ENCODE results near the gene DRGX. TPM values are rescaled to one million over a fixed set of nuclear protein-coding genes. Genes with fewer than 3 reads are reported as not detected.

DRGX gene
- total RNA-seq, 2 donors from 2014 or later, result not detected

- ATAC-seq (replicated peaks in 1 of 2) (no peak), DNase-seq (no peak)
- H3K27ac Mint-ChIP-seq, result no peak overlapping the region
- H3K4me3 Mint-ChIP-seq, result no peak overlapping the region
- peaks cover 9% of the 10 kb centered on the region in 2 donors for H3K9me3 Mint-ChIP-seq
- peaks cover 8 to 11% of the 10 kb centered on the region in 2 donors for H3K36me3 Mint-ChIP-seq (ENCODE audit: insufficient read depth in 2 of 2)
- H3K27me3 Mint-ChIP-seq (ENCODE audit: low read depth), result peaks cover 11% of the 10 kb centered on the region
- H3K4me1 Mint-ChIP-seq (ENCODE audit: low read depth), result no peaks in the 10 kb centered on the region
These were observed 64.5 kb downstream of the DRGX start for GRCh38 chr10:49331431-49331830.

- no peak for DNase-seq
These were observed 65.7 kb downstream of the DRGX start for GRCh38 chr10:49330127-49330665.

GRCh38 chr10:49329146-49329505 is 66.8 kb downstream of the DRGX start:
- no peak for DNase-seq
- no peaks in the 10 kb centered on the region for H3K4me1 Mint-ChIP-seq (ENCODE audit: low read depth)
- no peak overlapping the region for H3K27ac Mint-ChIP-seq
- H3K27me3 Mint-ChIP-seq (ENCODE audit: low read depth), result peaks cover 11% of the 10 kb centered on the region
- H3K9me3 Mint-ChIP-seq, result peaks cover 0 to 2% of the 10 kb centered on the region in 2 donors
- H3K36me3 Mint-ChIP-seq (ENCODE audit: insufficient read depth in 2 of 2), result no peaks in the 10 kb centered on the region
- no peak for ATAC-seq (replicated peaks in 1 of 2)
- no peak overlapping the region for H3K4me3 Mint-ChIP-seq

More at GRCh38 chr10:49330127-49330665, 65.7 kb downstream of the DRGX start:
- Mint-ChIP-seq H3K9me3 (peaks cover 0 to 2% of the 10 kb centered on the region in 2 donors), H3K4me1 (ENCODE audit: low read depth) (no peaks in the 10 kb centered on the region), H3K27me3 (ENCODE audit: low read depth) (peaks cover 11% of the 10 kb centered on the region), H3K4me3 (no peak overlapping the region), H3K27ac (no peak overlapping the region), H3K36me3 (ENCODE audit: insufficient read depth in 2 of 2) (peaks cover under 1 to 1% of the 10 kb centered on the region in 2 donors)
- no peak for ATAC-seq (replicated peaks in 1 of 2)

GRCh38 chr10:49328401-49329145 is 67.3 kb downstream of the DRGX start:
- H3K4me3 Mint-ChIP-seq, result no peak overlapping the region
- peaks cover 0 to 2% of the 10 kb centered on the region in 2 donors for H3K9me3 Mint-ChIP-seq
- no peaks in the 10 kb centered on the region for H3K36me3 Mint-ChIP-seq (ENCODE audit: insufficient read depth in 2 of 2)
- no peaks in the 10 kb centered on the region for H3K4me1 Mint-ChIP-seq (ENCODE audit: low read depth)
- peaks cover 11% of the 10 kb centered on the region for H3K27me3 Mint-ChIP-seq (ENCODE audit: low read depth)
- ATAC-seq (replicated peaks in 1 of 2), result no peak
- no peak for DNase-seq
- H3K27ac Mint-ChIP-seq, result no peak overlapping the region

- DNase-seq (no peak), ATAC-seq (replicated peaks in 1 of 2) (no peak)
- Mint-ChIP-seq H3K4me1 (ENCODE audit: low read depth) (no peaks in the 10 kb centered on the region), H3K4me3 (no peak overlapping the region), H3K9me3 (no peaks in the 10 kb centered on the region), H3K36me3 (ENCODE audit: insufficient read depth in 2 of 2) (no peaks in the 10 kb centered on the region), H3K27ac (no peak overlapping the region), H3K27me3 (ENCODE audit: low read depth) (peaks cover 11% of the 10 kb centered on the region)
These were observed 68.7 kb downstream of the DRGX start for GRCh38 chr10:49327036-49327813.

- H3K9me3 Mint-ChIP-seq, result no peaks in the 10 kb centered on the region
- no peaks in the 10 kb centered on the region for H3K4me1 Mint-ChIP-seq (ENCODE audit: low read depth)
- H3K27me3 Mint-ChIP-seq (ENCODE audit: low read depth), result peaks cover 11% of the 10 kb centered on the region
- no peak overlapping the region for H3K4me3 Mint-ChIP-seq
- no peaks in the 10 kb centered on the region for H3K36me3 Mint-ChIP-seq (ENCODE audit: insufficient read depth in 2 of 2)
- H3K27ac Mint-ChIP-seq, result no peak overlapping the region
- DNase-seq (no peak), ATAC-seq (replicated peaks in 1 of 2) (no peak)
These were observed 69.7 kb downstream of the DRGX start for GRCh38 chr10:49325916-49326783.

GRCh38 chr10:49325131-49325915 is 70.6 kb downstream of the DRGX start:
- DNase-seq (no peak), ATAC-seq (replicated peaks in 1 of 2) (no peak)
- H3K4me1 Mint-ChIP-seq (ENCODE audit: low read depth), result no peaks in the 10 kb centered on the region
- no peak overlapping the region for H3K4me3 Mint-ChIP-seq
- no peaks in the 10 kb centered on the region for H3K36me3 Mint-ChIP-seq (ENCODE audit: insufficient read depth in 2 of 2)
- no peak overlapping the region for H3K27ac Mint-ChIP-seq
- H3K9me3 Mint-ChIP-seq, result no peaks in the 10 kb centered on the region
- peaks cover 11% of the 10 kb centered on the region for H3K27me3 Mint-ChIP-seq (ENCODE audit: low read depth)

- Mint-ChIP-seq H3K9me3 (no peaks in the 10 kb centered on the region), H3K27ac (no peak overlapping the region), H3K36me3 (ENCODE audit: insufficient read depth in 2 of 2) (no peaks in the 10 kb centered on the region), H3K4me3 (no peak overlapping the region), H3K4me1 (ENCODE audit: low read depth) (no peaks in the 10 kb centered on the region), H3K27me3 (ENCODE audit: low read depth) (peaks cover 11% of the 10 kb centered on the region)
- DNase-seq, result no peak
- no peak for ATAC-seq (replicated peaks in 1 of 2)
These were observed 71.2 kb downstream of the DRGX start for GRCh38 chr10:49324711-49325110.

GRCh38 chr10:49323896-49324270 is 72.0 kb downstream of the DRGX start:
- H3K36me3 Mint-ChIP-seq (ENCODE audit: insufficient read depth in 2 of 2), result no peaks in the 10 kb centered on the region
- DNase-seq (no peak), ATAC-seq (replicated peaks in 1 of 2) (no peak)
- no peaks in the 10 kb centered on the region for H3K9me3 Mint-ChIP-seq
- peaks cover 3% of the 10 kb centered on the region for H3K27me3 Mint-ChIP-seq (ENCODE audit: low read depth)
- H3K4me3 Mint-ChIP-seq, result no peak overlapping the region
- H3K4me1 Mint-ChIP-seq (ENCODE audit: low read depth), result no peaks in the 10 kb centered on the region
- H3K27ac Mint-ChIP-seq, result no peak overlapping the region

GRCh38 chr10:49323171-49323895 is 72.6 kb downstream of the DRGX start:
- Mint-ChIP-seq H3K4me3 (no peak overlapping the region), H3K27me3 (ENCODE audit: low read depth) (no peaks in the 10 kb centered on the region), H3K36me3 (ENCODE audit: insufficient read depth in 2 of 2) (no peaks in the 10 kb centered on the region), H3K4me1 (ENCODE audit: low read depth) (no peaks in the 10 kb centered on the region), H3K9me3 (no peaks in the 10 kb centered on the region), H3K27ac (no peak overlapping the region)
- no peak for ATAC-seq (replicated peaks in 1 of 2)
- no peak for DNase-seq

- DNase-seq (no peak), ATAC-seq (replicated peaks in 1 of 2) (no peak)
- H3K27me3 Mint-ChIP-seq (ENCODE audit: low read depth), result no peaks in the 10 kb centered on the region
- no peak overlapping the region for H3K27ac Mint-ChIP-seq
- H3K36me3 Mint-ChIP-seq (ENCODE audit: insufficient read depth in 2 of 2), result no peaks in the 10 kb centered on the region
- H3K9me3 Mint-ChIP-seq, result no peaks in the 10 kb centered on the region
- H3K4me1 Mint-ChIP-seq (ENCODE audit: low read depth), result no peaks in the 10 kb centered on the region
- H3K4me3 Mint-ChIP-seq, result no peak overlapping the region
These were observed 73.3 kb downstream of the DRGX start for GRCh38 chr10:49322371-49323170.
